HG03565 (cell line): ENCODE data around the gene CCDC14.
"Not testable (repeated sequence)": the region's sequence is repeated elsewhere in the genome, so short reads cannot be mapped to it uniquely, and the experiment has no call there.

Experiments
- ATAC-seq: cut with Tn5 transposase; IDR thresholded peaks from one replicate; pipeline ENCODE4 v1.9.1; 2021; ENCODE audit warnings: mild to moderate bottlenecking, moderate library complexity; ENCODE audit not compliant: unreplicated experiment

The CCDC14 gene, protein sequence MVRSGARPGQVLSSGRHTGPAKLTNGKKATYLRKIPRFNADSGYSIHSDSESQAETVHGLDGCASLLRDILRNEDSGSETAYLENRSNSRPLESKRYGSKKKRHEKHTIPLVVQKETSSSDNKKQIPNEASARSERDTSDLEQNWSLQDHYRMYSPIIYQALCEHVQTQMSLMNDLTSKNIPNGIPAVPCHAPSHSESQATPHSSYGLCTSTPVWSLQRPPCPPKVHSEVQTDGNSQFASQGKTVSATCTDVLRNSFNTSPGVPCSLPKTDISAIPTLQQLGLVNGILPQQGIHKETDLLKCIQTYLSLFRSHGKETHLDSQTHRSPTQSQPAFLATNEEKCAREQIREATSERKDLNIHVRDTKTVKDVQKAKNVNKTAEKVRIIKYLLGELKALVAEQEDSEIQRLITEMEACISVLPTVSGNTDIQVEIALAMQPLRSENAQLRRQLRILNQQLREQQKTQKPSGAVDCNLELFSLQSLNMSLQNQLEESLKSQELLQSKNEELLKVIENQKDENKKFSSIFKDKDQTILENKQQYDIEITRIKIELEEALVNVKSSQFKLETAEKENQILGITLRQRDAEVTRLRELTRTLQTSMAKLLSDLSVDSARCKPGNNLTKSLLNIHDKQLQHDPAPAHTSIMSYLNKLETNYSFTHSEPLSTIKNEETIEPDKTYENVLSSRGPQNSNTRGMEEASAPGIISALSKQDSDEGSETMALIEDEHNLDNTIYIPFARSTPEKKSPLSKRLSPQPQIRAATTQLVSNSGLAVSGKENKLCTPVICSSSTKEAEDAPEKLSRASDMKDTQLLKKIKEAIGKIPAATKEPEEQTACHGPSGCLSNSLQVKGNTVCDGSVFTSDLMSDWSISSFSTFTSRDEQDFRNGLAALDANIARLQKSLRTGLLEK

DNA sequence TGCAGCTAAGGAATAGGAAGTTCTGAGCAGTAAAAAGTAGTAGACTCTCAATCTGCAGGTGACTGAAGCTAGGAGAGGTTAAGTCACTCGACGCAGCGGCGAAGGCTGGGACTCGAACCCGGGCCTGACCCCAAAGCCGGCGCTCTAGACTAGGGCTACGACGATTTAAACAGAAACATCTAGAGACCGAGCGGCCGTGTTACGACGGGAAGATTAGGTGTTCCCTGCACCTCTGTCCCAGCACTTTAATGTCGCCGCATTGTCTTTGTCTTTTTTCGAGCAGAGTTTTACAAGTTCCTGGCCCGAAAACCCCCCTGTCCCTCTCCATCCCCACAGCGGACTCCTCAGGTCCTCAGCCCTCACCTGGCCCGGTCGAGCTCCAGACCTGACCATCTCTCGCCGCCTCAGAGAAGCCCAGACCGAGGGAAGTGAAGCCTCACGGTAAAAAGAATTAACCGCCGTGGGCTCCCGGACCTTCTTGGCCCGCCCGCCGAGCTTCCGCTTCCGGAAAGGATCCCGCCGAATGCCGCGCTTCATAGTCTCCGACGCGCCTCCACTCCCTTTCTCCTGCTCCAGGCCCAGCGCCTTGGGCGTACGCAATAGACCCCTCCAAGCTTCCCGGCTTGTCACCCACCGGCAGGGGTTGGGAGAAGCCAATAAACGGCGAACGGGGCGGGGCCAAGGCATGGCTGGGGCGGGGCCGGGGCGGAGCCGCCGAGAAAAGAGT, at the start of gene CCDC14:
CCDC14 (minus strand) TSS at position 449 of the 727 bp plus-strand sequence; CDS start at position 393, 56 bp downstream.
- ATAC-seq: peak; percentile 67

DNA sequence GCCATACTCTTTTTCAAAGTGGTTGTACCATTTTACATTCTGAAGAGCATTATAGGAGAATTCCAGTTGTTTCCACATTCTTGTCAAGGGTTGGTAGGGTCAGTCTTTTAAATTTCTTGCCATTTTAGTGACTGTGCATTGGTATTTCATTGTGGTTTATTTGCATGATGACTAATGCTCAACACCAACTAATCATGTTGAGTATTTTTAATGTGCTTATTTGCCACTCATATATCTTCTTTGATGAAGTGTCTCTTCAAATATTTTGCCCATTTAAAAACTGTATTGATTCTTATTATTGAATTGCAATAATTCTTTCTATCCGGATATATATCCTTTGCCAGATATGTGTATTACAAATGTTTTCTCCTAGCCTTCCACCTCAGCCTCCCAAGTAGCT, 47.3 kb upstream of the CCDC14 start:
- not testable (repeated sequence) for ATAC-seq

DNA sequence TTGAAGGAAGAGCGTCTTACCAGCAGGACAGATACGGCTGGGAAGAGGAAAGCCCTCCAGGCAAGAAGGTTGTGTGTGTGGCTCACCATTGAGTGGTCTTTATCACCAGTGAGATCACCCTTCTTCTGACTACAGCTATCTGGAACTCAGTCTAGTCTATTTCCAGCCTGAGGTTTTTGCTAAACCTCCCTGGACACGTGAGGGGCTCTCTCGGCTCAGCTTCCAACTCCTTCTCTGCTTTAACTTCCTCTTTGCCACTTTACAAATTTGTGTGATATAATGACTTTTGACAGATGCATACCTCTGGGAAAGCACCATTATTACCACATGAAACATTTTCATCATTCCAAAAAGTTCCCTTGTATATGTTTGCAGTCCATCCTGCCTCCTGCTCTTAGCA, 46.2 kb upstream of the CCDC14 start:
- no peak for ATAC-seq

DNA sequence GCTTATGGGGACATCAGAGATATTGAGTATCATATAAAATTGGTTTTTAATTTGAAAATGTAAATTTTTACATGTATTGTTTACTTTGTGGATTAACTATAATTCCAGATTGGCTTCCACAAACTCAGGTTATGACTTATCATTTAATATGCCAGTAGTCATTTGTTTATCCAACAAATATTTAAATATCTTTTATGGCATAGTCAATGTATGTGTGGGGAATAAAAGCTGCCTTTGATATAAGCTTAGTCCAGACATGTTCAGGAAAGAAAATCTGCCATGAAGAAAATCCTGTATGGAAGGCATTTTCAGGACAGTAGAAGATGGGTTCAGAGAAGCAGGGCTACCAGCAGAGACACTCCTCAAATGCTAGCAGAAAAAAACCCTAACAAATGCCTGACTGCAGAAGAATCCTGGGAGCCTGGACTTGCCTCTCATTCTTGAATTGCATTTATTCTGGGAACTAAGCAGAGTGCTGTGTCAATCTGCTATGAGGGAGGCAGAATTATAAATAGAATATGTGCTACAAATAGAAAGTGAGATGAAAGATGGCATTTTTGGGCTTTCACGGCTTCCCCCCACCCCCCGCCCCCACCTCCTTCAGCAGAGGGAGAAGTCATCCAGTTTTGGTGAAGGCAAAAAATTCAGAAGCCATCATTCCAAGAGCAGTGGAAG, 41.5 kb upstream of the CCDC14 start:
- ATAC-seq: not testable (repeated sequence)

DNA sequence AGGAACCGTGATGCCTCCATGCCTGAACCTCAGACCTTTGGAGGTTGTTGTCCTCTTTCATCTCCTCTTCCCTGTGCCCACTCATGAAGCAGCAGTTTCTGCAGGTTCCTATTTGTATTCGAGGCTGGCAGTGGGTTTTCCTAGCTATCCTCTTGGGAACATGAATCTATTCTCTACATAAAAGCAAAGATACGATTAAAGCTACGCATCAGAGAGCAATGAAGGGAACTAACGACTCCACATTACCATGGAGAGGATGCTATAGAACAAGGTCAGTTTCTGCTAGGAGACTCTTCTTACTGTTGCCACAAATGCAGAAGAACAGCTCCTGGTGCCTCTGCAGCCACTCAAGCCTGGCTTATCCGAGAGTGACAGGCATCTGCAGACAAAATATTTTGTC, 40.3 kb upstream of the CCDC14 start:
- ATAC-seq: not testable (repeated sequence)

DNA sequence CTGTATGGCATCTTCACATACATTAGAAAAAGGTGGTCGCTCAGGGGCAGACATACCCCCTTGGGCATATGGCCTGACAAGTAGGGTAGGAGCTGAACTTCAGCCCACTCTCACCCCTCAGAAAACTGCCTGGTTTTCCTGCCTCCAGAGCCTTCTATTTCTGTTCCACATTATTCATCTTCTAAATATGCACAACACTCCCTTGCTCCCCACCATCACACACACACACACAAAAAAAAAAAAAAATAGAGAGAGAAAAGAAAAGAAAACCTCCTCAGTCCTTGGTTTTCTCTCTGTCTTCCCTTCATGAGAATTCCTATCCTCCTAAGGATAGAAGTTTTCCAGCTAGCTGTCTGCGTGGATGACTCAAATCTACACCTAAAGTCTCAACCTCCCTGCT, 36.5 kb upstream of the CCDC14 start:
- no peak for ATAC-seq

DNA sequence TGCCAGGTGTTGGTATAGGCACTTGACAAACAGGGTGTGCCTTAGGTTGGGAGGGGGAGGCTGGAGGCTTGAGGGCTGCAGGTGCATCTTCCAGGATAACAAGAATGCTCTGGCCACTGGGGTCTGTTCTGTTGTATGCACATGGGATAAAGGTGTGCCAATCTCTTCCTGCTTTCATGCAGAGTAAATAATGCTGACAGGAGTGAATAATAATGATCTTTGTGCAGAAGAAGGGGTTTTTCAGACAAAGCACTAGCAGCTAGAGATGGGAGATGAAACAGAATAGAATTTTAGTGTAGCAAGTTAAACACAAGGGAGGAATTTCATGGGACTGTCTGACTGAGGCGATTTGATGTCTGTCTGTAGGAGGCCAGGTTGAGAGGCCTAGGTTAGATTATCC, 32.8 kb upstream of the CCDC14 start:
- ATAC-seq: no peak

DNA sequence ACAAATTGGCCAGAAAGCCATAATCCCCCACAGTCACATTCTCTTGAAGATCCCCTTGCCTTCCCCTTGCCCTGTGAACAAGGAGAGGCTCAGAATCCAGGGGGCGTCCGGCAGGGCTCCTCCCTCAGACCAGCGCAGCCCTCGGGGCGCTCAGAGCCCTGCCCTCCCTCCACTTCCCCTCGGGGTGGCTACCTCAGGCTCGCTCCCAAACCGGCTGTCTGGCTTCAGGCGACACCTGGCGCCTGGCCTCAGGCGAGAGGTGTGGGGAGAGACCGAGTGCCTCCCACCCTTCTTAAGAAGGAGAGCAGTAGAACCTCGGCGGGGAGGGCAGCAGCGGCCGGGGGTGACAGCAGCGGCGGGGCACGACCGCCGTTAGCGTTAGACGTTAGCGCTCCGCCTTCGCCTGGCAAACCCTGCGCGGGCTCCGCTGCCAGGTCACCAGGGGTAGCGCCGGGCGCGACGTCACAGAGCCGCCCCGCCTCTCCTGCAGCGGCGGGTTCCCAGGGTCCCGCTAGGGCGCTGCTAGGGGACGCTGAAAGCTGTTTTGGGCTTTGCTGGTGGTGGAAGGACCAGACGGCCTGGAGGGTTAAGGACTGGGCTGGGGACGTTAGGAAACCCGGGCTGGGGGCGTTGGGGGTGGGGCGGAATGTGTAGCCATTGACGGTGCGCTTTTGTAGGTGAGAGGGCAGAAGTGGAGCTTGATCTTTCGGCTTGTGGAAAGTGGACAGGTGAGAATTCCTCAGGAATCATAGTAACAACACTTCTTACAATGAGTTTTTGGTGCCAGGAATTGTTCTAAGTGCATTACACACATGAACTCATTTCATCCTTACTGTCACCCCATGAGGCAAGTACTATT, 30.9 kb upstream of the CCDC14 start, which contains the start of gene ROPN1:
ROPN1 (minus strand) TSS at position 395 of the 859 bp plus-strand sequence. CDS start 11,643 bp downstream, outside the sequence.
- not testable (repeated sequence) for ATAC-seq

DNA sequence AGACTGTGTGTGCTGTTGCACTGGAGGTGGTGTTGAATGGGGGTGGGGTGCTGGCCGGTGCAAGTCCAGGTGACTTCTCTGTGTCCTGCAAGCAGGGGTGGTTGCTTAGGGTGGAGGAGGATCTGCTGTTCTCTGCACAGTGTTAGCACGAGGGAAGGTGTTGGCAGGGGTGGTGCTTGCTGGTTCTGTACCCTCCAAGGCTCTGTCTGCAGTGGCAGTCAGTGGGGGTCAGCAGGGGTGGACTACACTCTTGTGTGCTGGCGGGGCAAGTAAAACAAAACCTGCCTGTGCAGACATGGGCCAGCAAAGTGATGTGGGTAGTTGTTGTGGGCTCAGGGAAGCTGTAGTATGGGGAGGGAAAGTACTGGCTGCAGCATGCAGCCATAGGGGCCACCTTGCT, 25.4 kb upstream of the CCDC14 start:
- ATAC-seq: no peak

DNA sequence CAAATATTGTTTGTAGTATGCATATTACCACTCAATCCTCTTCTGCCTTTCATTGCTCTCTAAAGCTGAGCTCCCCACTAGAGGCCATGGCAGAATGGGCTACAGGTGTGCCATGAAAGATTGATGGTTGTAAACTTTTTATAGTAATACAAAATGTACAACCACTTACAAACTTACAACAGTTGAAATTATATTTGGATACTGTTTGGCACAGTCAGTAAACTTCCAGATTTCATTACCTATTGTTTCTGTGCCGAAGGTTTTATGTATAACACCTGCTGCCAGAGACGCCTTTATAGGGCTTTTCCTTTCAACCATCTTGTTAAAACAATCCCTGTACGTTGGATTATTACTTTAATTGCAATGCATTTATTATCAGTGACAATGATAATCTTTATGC, 23.9 kb upstream of the CCDC14 start:
- ATAC-seq: no peak

DNA sequence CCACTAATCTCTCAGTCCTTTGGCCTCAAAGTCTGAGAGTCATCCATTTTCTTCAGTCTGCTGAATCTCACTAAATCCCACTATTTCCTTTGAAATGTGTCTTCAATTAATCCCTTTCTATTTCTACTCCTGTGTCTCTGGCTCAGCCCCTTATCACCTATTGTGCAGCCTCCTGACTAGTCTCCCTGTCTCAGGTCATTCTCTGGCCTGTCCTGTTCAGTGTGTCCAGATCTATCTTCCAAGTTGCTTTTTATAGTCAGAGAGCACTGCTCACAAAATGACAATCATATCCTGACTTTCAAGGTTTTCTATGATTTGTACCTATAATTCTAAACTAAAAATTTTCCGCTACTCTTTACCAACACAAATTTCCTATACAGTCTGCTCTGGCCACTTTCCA, 23.3 kb upstream of the CCDC14 start:
- ATAC-seq: no peak

DNA sequence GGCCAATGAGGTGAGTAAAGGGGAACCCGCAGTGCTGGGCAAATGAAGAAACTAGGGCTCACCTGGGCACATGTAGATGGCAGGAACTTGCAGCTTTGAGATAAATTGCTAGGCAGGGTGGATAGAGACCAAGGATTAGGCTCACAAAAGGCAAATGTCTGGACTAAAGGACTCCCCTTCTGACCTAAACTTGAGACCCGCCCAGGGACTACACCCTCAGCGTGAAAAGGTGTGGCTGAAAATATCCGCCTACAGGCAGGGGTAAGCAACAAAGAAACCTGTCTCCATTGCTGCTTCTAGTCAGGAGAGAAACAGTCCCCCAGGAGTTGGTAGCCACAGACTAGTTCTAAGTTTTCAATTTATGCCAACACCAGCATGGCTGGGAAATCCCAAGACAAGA, 20.3 kb upstream of the CCDC14 start:
- ATAC-seq: not testable (repeated sequence)

DNA sequence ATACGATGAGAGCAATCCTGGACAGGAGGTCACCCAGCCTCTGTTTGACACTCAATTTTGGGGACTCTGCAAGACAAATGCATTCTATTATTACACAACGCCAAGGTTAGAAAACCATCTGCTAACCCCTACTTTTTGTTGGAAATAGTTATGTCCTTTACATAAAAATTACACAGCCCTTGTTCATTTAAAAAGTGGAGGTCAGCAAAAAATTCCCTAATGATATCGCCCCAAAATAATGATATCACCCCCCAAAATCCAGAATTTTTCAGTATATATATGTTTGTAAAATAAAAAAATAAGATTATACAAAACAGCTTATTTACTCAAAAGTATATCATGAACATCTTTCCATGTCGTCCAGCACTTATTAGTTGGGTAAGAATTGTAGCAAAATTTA, 19.5 kb upstream of the CCDC14 start:
- no peak for ATAC-seq

DNA sequence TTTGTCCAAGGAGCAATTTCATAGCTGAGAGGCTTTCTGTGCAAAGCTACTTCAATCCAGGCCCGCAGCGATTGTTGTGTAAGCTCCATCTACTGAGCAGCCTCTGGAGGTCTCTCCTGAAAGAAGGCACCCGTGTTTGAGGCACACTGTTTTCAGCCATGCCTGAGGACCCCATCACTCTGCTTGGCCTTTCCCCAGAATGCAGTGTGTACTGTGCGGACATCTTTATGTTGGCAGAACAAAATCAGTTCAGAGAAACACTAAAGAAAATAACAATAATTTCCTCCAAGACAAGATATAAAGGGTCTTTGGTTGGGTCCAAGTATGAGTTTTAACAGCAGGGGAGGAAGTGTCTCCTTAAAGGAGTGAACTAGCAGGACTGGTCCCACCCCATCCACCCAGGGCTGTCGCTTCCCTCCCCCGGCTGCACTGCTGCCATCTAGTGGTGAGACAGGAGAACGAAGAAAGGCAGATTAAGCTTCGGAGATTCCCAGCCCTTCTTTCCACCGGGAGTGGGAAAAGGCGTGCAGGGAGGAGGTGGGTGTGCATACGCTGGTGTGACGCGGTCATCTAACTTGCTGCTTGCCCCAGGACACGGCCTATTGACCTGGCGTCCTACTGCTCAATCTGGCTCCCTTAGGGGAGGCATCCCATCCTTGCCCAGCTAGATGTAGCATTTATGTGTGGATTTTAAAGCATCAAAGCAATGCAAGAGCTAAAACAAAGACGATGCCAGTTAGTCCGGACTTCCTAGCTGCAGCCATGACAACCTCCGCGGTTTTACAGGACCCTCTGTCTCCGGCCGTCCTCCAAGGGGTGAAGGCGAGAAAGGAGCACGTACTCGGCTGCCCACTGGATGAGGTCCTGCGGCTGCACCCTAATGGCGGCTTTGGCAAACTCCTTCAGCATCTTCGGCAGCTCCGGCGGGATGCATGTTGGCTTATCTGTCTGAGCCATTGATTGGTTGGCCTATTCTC, 18.8 kb upstream of the CCDC14 start:
- not testable (repeated sequence) for ATAC-seq

DNA sequence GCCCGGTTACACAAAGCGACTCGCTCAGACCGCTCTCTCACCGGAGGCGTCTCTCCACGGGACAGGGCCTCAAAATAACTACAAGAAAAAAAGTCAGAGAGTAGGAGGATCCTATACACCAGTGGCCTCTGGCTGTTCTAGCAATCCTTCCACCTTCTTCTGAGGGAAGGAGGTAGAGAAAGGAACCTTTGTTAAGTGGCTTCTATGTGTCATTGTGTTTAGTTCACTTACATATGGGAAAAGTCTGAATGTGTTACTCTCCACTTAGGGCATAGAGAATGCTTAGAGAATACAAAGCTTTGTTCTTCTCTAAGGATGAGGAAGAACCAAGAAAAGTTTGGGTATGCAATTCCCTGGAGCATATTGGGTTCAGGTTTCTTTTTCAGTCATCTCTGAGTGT, 15.9 kb upstream of the CCDC14 start:
- not testable (repeated sequence) for ATAC-seq

DNA sequence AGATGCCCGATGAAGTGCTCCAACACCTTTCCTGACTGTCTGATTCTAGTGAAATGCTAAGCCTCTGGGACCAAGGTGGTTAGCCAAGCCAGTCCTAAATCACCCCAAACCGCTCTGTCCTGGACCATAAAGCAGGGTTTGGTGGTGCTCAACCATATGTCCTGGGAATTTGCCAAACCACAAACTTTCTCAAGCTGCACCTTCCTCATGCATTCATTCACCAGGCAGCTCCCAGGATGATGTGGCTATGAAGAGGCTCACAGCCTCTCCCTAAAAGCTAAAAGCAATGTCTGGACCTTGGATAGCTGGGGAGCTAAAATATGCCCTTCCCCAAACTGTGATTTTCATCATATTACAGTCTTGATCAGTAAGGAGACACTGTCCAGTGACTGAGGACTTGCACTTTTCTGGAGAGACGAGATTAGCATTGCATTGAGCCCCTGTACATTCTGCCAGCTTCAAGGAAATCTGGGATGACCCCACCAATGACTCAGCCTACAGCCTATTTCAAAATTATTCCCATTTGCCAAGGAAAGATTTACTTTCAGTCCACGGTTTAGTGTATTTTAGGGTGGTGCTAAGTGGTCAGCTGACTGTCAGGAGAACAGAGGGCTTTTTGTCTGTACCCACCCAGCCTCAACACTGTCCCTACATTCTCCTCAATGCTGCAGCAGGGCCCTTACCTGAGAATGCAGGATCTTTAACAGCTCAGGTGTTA, 15.3 kb upstream of the CCDC14 start:
- ATAC-seq: not testable (repeated sequence)

DNA sequence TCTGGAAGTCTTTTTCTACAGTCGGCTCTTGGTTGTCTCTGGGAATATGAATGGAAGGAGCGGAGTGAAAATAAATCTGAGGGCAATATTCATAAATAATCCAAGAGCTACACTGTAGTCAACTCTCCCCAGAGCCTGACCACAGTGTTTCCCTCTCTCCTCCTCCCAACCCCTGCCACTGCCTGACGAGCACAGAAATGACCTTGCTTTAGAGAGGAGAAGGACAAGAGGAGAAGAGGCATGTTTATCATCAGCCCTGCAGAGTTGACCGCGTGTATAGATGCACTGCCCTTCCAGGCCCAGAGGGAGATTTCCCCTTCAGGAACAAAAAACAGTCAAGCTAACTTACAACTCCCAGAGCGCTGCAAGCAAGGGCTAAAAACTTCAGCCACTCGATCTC, 14.0 kb upstream of the CCDC14 start:
- not testable (repeated sequence) for ATAC-seq

DNA sequence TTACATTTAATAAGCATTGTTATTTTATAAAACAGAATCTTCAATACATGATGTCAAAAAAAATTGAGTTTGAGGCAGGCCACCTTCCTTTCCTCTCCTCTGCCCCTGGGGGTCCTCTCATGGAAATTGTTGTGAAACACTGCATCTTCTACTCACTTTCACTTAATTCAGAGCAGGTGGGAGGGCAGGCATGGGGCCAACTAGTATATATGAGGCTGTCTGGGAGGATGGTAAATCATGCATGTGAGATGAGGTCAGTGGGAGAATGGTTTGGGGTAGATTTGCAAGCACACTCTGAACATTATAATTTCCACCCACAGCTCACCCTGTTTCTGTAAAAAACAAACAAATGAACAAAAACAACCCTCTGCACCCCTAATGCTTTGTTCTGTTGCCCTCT, 10.4 kb upstream of the CCDC14 start:
- ATAC-seq: no peak
